HepG2 (cell line): ENCODE measurements around the gene TTC31. TPM values are rescaled to one million over a fixed set of nuclear protein-coding genes. Genes with fewer than 3 reads are reported as not detected.

Experiments
- ARID3A ChIP-seq: IDR thresholded peaks from 2 replicates; pipeline ENCODE4 v1.6.1; 2012; ENCODE audit warnings: low read depth, low read length, improper control_type of control experiment
- CEBPB ChIP-seq: IDR thresholded peaks from 2 replicates; pipeline ENCODE4 v1.6.1; 2011; ENCODE audit warnings: low read depth, low read length, improper control_type of control experiment, borderline replicate concordance
- E2F2 ChIP-seq: sonication (generic); formaldehyde crosslinking; IDR thresholded peaks from 2 replicates; pipeline ENCODE4 v1.4.0; 2020; ENCODE audit warnings: missing genetic modification reagents, borderline replicate concordance
- ELF3 ChIP-seq: IDR thresholded peaks from 2 replicates; pipeline ENCODE4 v1.6.1; 2016; ENCODE audit warnings: missing genetic modification reagents, missing compliant biosample characterization
- GLMP ChIP-seq: sonication (generic); formaldehyde crosslinking; IDR thresholded peaks from 2 replicates; pipeline ENCODE4 v1.9.0; 2021; ENCODE audit warnings: missing genetic modification reagents, mild to moderate bottlenecking, borderline replicate concordance
- HNF1B ChIP-seq: sonication (generic); formaldehyde crosslinking; IDR thresholded peaks from 2 replicates; pipeline ENCODE4 v1.5.1; 2020; ENCODE audit warnings: mild to moderate bottlenecking, moderate library complexity, missing genetic modification reagents
- JUND ChIP-seq: sonication (generic); formaldehyde crosslinking; IDR thresholded peaks from 2 replicates; pipeline ENCODE4 v1.8.0; 2022; ENCODE audit warnings: mild to moderate bottlenecking, missing genetic modification reagents
- KAT2B ChIP-seq: fragments of 150-350 bp; IDR thresholded peaks from 2 replicates; pipeline ENCODE4 v1.6.1; 2014; ENCODE audit warnings: low read depth, low read length, borderline replicate concordance
- NFAT5 ChIP-seq: sonication (generic); formaldehyde crosslinking; IDR thresholded peaks from 2 replicates; pipeline ENCODE4 v1.4.0; 2020; ENCODE audit warnings: missing genetic modification reagents
- NFIB ChIP-seq: sonication (generic); formaldehyde crosslinking; IDR thresholded peaks from 2 replicates; pipeline ENCODE4 v1.9.0; 2021; ENCODE audit warnings: missing genetic modification reagents, mild to moderate bottlenecking, borderline replicate concordance
- ZFP82 ChIP-seq: sonication (generic); formaldehyde crosslinking; IDR thresholded peaks from 2 replicates; pipeline ENCODE4 v1.5.1; 2020; ENCODE audit warnings: mild to moderate bottlenecking, missing genetic modification reagents, borderline replicate concordance
- ZNF280B ChIP-seq: sonication (generic); formaldehyde crosslinking; IDR thresholded peaks from 2 replicates; pipeline ENCODE4 v1.5.0; 2020; ENCODE audit warnings: missing genetic modification reagents, mild to moderate bottlenecking, borderline replicate concordance
- ZNF547 ChIP-seq: sonication (generic); formaldehyde crosslinking; IDR thresholded peaks from 2 replicates; pipeline ENCODE4 v1.5.1; 2020; ENCODE audit warnings: mild to moderate bottlenecking, missing genetic modification reagents
- polyA plus RNA-seq, 8 experiments: library from polyadenylated mRNA; depleted of rRNA in 3 of 8; stranded (reverse) in 7 of 8; unstranded in 1 of 8; fragments of >200 nt; fragmentation: Illumina TruSeq in 4 of 8; extraction: Trizol in 4 of 8; gene quantifications; 2 replicates each; pipeline versions ENCODE4 v1.2.1 to v1.2.3, GENCODE V29; 2011 to 2016; ENCODE audit warnings: low read depth in 4 of 8, missing spikeins in 1 of 8, mixed read lengths in 1 of 8; ENCODE audit not compliant: insufficient read depth in 1 of 8
- total RNA-seq, 5 experiments: library from RNA; depleted of rRNA; stranded (reverse); fragments of >200 nt; fragmentation: Illumina TruSeq; extraction: Trizol; gene quantifications; 2 replicates each; pipeline ENCODE4 v1.2.3, GENCODE V29; 2016; ENCODE audit warnings: low read depth in 1 of 5

Gene TTC31
- total and polyA plus RNA-seq, 2 of the 13 experiments (the other 11 are each of a cell fraction or from before 2014, with no cell fraction given) = 28.3 to 39.5 TPM

- no peak for TF ChIP-seq E2F2 (CRISPR knock-in tag)
- 0 out of 2 replicates have a peak, but pooled peaks have one; percentile 18 for TF ChIP-seq ZNF547 (CRISPR knock-in tag)
- TF ChIP-seq NFAT5 = no peak
- 0 out of 2 replicates have a peak, but pooled peaks have one; percentile 31 for TF ChIP-seq ZFP82 (CRISPR knock-in tag)
- TF ChIP-seq GLMP (CRISPR knock-in tag) = no peak
- no peak for TF ChIP-seq KAT2B
- TF ChIP-seq ELF3 (CRISPR knock-in tag) = 0 out of 2 replicates have a peak, but pooled peaks have one; percentile 1
- no peak for TF ChIP-seq CEBPB
- TF ChIP-seq ZNF280B (CRISPR knock-in tag) = 0 out of 2 replicates have a peak, but pooled peaks have one; percentile 0
- TF ChIP-seq HNF1B (CRISPR knock-in tag) = no peak
- no peak for TF ChIP-seq ARID3A
- no peak for TF ChIP-seq JUND (CRISPR knock-in tag)
- no peak for TF ChIP-seq NFIB (CRISPR knock-in tag)
Observed at GRCh38 chr2:74457129-74457548, 25.7 kb upstream of the TTC31 start (continued).
